Fibroblast of pulmonary artery (primary cell): ENCODE results near the gene TMOD1.
"Not testable (repeated sequence)": the region's sequence is repeated elsewhere in the genome, so short reads cannot be mapped to it uniquely, and the experiment has no call there.

Source experiments
- DNase-seq: peaks from one replicate; pipeline ENCODE4 v3.0.0-alpha.2; 2010; ENCODE audit warnings: low read depth
- H3K4me3 ChIP-seq: replicated peaks from 2 replicates; pipeline ENCODE4 v1.5.1; 2011; ENCODE audit warnings: low read depth, mild to moderate bottlenecking, control low read depth, low read length, moderate library complexity
- CTCF ChIP-seq: IDR thresholded peaks from 2 replicates; pipeline ENCODE4 v1.5.1; 2011; ENCODE audit warnings: mild to moderate bottlenecking, control low read depth, low read length, inconsistent platforms; ENCODE audit errors: missing control alignments

The TMOD1 gene

GRCh38 chr9:97501177-97501971 lies at the start of gene TMOD1:
Gene TMOD1 (plus strand): TSS chr9:97501666. CDS start chr9:97524189, 22,523 bp downstream.
- H3K4me3 ChIP-seq: peak within 1 kb of the TSS; percentile 40
- peak; percentile 15 for DNase-seq
- TF ChIP-seq CTCF: no peak

- not testable (repeated sequence) for H3K4me3 ChIP-seq
- peak; percentile 11 for DNase-seq
Measured at GRCh38 chr9:97453573-97453972, 47.9 kb upstream of the TMOD1 start.

GRCh38 chr9:97456841-97457240 lies 44.6 kb upstream of the TMOD1 start:
- DNase-seq, H3K4me3 ChIP-seq: not testable (repeated sequence)

- H3K4me3 ChIP-seq: no peak overlapping the region
- TF ChIP-seq CTCF: no peak
- no peak for DNase-seq
Measured at GRCh38 chr9:97459326-97459725, 42.1 kb upstream of the TMOD1 start.

GRCh38 chr9:97462159-97462558 lies 39.3 kb upstream of the TMOD1 start:
- TF ChIP-seq CTCF: no peak
- DNase-seq: no peak

GRCh38 chr9:97462914-97463313 lies 38.6 kb upstream of the TMOD1 start:
- TF ChIP-seq CTCF: no peak
- no peak for DNase-seq
- H3K4me3 ChIP-seq: no peak overlapping the region

More at GRCh38 chr9:97462159-97462558, 39.3 kb upstream of the TMOD1 start:
- H3K4me3 ChIP-seq: no peak overlapping the region

GRCh38 chr9:97468658-97469448 lies 32.6 kb upstream of the TMOD1 start:
- no peak overlapping the region for H3K4me3 ChIP-seq
- peak; percentile 85 for TF ChIP-seq CTCF
- peak; percentile 79 for DNase-seq
